Heart left ventricle (tissue), 16 donors: Measurements from ENCODE around the gene UGT1A7. TPM values are rescaled to one million over a fixed set of nuclear protein-coding genes. Genes with fewer than 3 reads are reported as not detected.
"Not testable (repeated sequence)": the region's sequence is repeated elsewhere in the genome, so short reads cannot be mapped to it uniquely, and the experiment has no call there.

Source experiments
- ATAC-seq, 4 donors: fragments of 200-7000 bp; cut with Tn5 transposase; one replicate each; pipeline ENCODE4 v1.9.1; 2020 to 2022; ENCODE audit warnings: moderate library complexity in 4 of 4, mild to moderate bottlenecking in 3 of 4, moderate number of reproducible peaks in 1 of 4
- DNase-seq, 5 donors: peaks; one replicate each; pipeline ENCODE4 v3.0.0-alpha.2; 2020
- H3K27ac ChIP-seq, 12 donors: fragments of 200-600 bp; sonication (generic) in 4 of 12; one replicate each; pipeline versions ENCODE4 v1.5.0 to v1.8.0; 2016 to 2022; ENCODE audit warnings: mild to moderate bottlenecking in 2 of 12
- H3K27me3 ChIP-seq, 9 donors: fragments of 200-600 bp; sonication (generic) in 2 of 9; one replicate each; pipeline versions ENCODE4 v1.5.1 to v1.8.0; 2016 to 2022; ENCODE audit warnings: mild to moderate bottlenecking in 3 of 9
- H3K36me3 ChIP-seq, 9 donors: fragments of 200-600 bp; sonication (generic) in 2 of 9; one replicate each; pipeline versions ENCODE4 v1.5.0 to v1.8.0; 2018 to 2022; ENCODE audit warnings: mild to moderate bottlenecking in 2 of 9
- H3K4me1 ChIP-seq, 12 donors: fragments of 200-600 bp; sonication (generic) in 4 of 12; one replicate each; pipeline versions ENCODE4 v1.5.0 to v1.8.0; 2016 to 2022; ENCODE audit warnings: mild to moderate bottlenecking in 3 of 12
- H3K4me3 ChIP-seq, 12 donors: fragments of 200-600 bp; sonication (generic) in 4 of 12; one replicate each; pipeline versions ENCODE4 v1.5.0 to v1.8.0; 2017 to 2022; ENCODE audit warnings: mild to moderate bottlenecking in 9 of 12, moderate library complexity in 4 of 12
- H3K9me3 ChIP-seq, 12 donors: fragments of 200-600 bp; sonication (generic) in 4 of 12; one replicate each; pipeline versions ENCODE4 v1.5.0 to v1.8.0; 2016 to 2022; ENCODE audit warnings: mild to moderate bottlenecking in 1 of 12
- CTCF ChIP-seq, 12 donors: fragments of 200-600 bp; sonication (generic) in 4 of 12; IDR thresholded peaks; one replicate each; pipeline versions ENCODE4 v1.5.0 to v1.8.0; 2018 to 2022; ENCODE audit warnings: antibody characterized with exemption in 12 of 12, mild to moderate bottlenecking in 5 of 12
- POLR2A ChIP-seq, 2 donors: fragments of 450-650 bp; IDR thresholded peaks; one replicate each; pipeline ENCODE4 v1.6.1; 2017; ENCODE audit warnings: antibody characterized with exemption in 2 of 2, mild to moderate bottlenecking in 2 of 2, moderate library complexity in 2 of 2
- WGBS, 4 donors: extraction: QIAGEN DNeasy Blood & Tissue Kit in 2 of 4; methylation state at CpG; one replicate each; pipeline versions ENCODE4 v1.1.5 to v1.1.7; 2013 to 2018; 5-methylcytosine and 5-hydroxymethylcytosine counted together
- intact Hi-C, 10 donors: fragments of 100-400 bp; cut with DNase I; formaldehyde crosslinking; loops; one replicate each; pipeline versions ENCODE4 v1.11.1 to v1.14.2; 2022
- polyA plus RNA-seq, 2 donors: library from polyadenylated mRNA; stranded (reverse); fragments of 200-250 nt; gene quantifications; one replicate each; pipeline ENCODE4 v1.2.3, GENCODE V29; 2013
- total RNA-seq, 9 donors: library from RNA; depleted of rRNA in 2 of 9; stranded (reverse); fragments of >200 nt in 2 of 9; fragmentation: NEBNext Ultra II Directional in 3 of 9; extraction: Animal tissue kit (Norgen Biotek cat#: 25700) in 3 of 9; gene quantifications; one replicate each; pipeline versions ENCODE4 v1.1.0 to v1.2.4, GENCODE V29; 2016 to 2023
- donor health status: ischemic (EF 13 %, LVEDD 7.1; RV severe dilation, severe dysfunction).
- donor health status: healthy with polysubstance abuse.
- donor health status: DM: no; HTN: yes; CAD: no.
- donor health status: DM: no; HTN: no; CAD: no.
- donor health status: ischemic (EF 25% LVEDD 6.9; RV normal size, moderate dysfunction).
- donor health status: ischemic (EF 25% LVEDD 5.7; RV mildly dilated, moderate dysfunction).
- donor health status: healthy.
- donor health status: DM: yes; HTN: yes; CAD: no.
- donor health status: ischemic (EF 35%, LVEDD 5.7; RV mildly dilated, moderate dysfunction).
- donor health status: nonischemic (EF 11% LVEDD 7.7; RV severe dilation, severe dysfunction).
- donor health status: DM: yes; HTN: yes; CAD: no.
- donor health status: PGD.
- donor health status: ischemic (EF 29% LVEDD 5.4; RV normal size, mild dysfunction).
- donor health status: nonischemic (EF 23%, LVEDD 6.1; RV moderate dilation, normal function).

UGT1A7 gene
- total and polyA plus RNA-seq, 11 donors: not detected

DNA sequence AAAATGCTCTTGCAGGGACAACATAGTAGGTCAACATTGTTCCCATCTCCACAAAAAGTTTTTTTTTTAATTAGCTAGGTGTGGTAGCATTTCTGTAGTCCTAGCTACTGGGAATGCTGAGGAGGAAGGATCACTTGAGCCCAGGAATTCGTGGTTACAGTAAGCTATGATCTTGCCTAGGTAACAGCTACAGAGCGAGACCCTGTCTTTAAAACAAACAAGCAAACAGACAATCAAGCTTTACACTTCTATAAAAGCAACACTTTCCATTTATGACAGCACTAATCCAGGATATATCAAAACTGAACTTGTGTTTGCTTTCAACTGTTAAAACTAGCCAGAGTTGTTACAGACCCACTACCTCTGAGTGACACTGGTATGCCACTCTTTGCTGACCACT lies 59.2 kb downstream of the UGT1A7 start:
- H3K9me3 ChIP-seq: no peaks in the 10 kb centered on the region
- TF ChIP-seq POLR2A (IDR thresholded peaks at IDR 0.05) (no peak), CTCF (IDR thresholded peaks at IDR 0.05) (no peak)
- ATAC-seq (no peak), DNase-seq (no peak)
- no peak overlapping the region for H3K27ac ChIP-seq
- H3K4me3 ChIP-seq: no peak overlapping the region
- H3K27me3 ChIP-seq: peaks cover 0 to 14% (median 0%) of the 10 kb centered on the region in 9 donors
- intact Hi-C loops: no loop called here
- H3K36me3 ChIP-seq: no peaks in the 10 kb centered on the region
- WGBS, 4 donors: 61 to 77% (median 68%) methylated on average over 2 of the region's 2 CpGs
- no peaks in the 10 kb centered on the region for H3K4me1 ChIP-seq

DNA sequence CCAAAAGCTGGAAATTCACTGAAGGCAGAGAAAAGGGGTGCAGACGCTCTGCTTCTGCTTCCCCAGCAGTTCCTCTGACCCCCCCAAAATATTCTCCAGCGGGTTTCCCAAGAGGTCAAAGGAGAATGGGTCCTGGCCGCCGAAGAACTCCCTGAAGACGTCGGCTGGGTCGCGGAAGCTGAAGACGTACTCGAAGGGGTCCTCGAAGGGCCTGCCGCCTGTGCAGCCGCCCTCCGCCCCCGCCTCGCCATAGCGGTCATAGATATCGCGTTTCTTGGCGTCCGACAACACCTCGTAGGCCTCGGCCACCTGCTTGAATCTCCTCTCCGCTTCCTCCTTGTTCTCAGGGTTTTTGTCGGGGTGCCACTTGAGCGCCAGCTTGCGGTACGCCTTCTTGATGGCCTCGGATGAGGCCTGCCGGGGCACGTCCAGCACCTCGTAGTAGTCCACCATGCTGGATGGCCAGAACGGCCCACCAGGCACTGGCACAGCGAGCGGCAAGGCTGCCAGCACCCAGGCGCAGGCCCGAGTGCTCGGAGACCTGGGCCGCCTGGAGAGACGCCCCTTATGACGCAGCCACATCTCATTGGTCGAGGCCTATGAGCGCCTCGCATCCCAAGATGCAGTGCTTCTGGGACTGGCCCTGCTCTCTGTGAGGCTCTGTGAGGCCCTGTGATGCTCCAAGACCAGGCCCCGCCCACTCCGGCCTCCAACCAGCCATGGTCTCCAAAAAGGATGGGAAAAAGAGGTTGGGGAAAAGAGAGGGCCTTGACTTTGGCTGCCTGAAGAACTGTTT lies 62.0 kb downstream of the UGT1A7 start:
- peaks cover 0 to 6% (median 0%) of the 10 kb centered on the region in 9 donors for H3K27me3 ChIP-seq

GRCh38 chr2:233745073-233745755 lies 63.5 kb downstream of the UGT1A7 start:
- no peak overlapping the region for H3K27ac ChIP-seq
- H3K27me3 ChIP-seq: peaks cover 0 to 6% (median 0%) of the 10 kb centered on the region in 9 donors
- intact Hi-C loops: no loop called here
- 75 to 77% (median 77%) methylated on average over 5 of the region's 5 CpGs for WGBS, 4 donors
- TF ChIP-seq CTCF (IDR thresholded peaks at IDR 0.05): no peak
- no peak for TF ChIP-seq POLR2A (IDR thresholded peaks at IDR 0.05)
- no peak for ATAC-seq
- no peak for DNase-seq
- H3K4me3 ChIP-seq: no peak overlapping the region
- H3K36me3 ChIP-seq: no peaks in the 10 kb centered on the region
- H3K4me1 ChIP-seq: no peaks in the 10 kb centered on the region
- H3K9me3 ChIP-seq: no peaks in the 10 kb centered on the region

More for the DNA sequence above, 62.0 kb downstream of the UGT1A7 start:
- TF ChIP-seq POLR2A (IDR thresholded peaks at IDR 0.05) (no peak), CTCF (IDR thresholded peaks at IDR 0.05) (no peak)
- intact Hi-C loops: no loop called here
- 89 to 91% (median 91%) methylated on average over 37 to 46 of the region's 46 CpGs for WGBS, 4 donors
- DNase-seq: no peak
- no peaks in the 10 kb centered on the region for H3K9me3 ChIP-seq
- no peak overlapping the region for H3K4me3 ChIP-seq
- H3K36me3 ChIP-seq: no peaks in the 10 kb centered on the region
- ATAC-seq: no peak
- no peak overlapping the region for H3K27ac ChIP-seq
- H3K4me1 ChIP-seq: no peaks in the 10 kb centered on the region

- H3K27ac ChIP-seq, H3K4me3 ChIP-seq, H3K27me3 ChIP-seq, H3K4me1 ChIP-seq, H3K36me3 ChIP-seq, H3K9me3 ChIP-seq, DNase-seq, intact Hi-C loops, ATAC-seq: not testable (repeated sequence)
- WGBS, 4 donors: 57 to 70% (median 59%) methylated on average over 2 of the region's 2 CpGs
Measured at GRCh38 chr2:233745838-233746237, 64.1 kb downstream of the UGT1A7 start.
